ENCODE data around the gene SLC25A12. TPM values are rescaled to one million over a fixed set of nuclear protein-coding genes. Genes with fewer than 3 reads are reported as not detected.

SLC25A12 gene
- total and polyA plus RNA-seq, 9 of the 15 experiments (the other 6 are each of a cell fraction or from before 2014, with no cell fraction given): 13.5 to 36.5 (median 21.7) TPM

GRCh38 chr2:171792886-171793580 lies 101.0 kb downstream of the SLC25A12 start:
- ChIA-PET CTCF (ENCODE audit: low intra/inter-chr PET ratio) (no interaction called here), POLR2A (no interaction called here)
- FAIRE-seq: no peak
- H3K79me2 ChIP-seq (ENCODE audit: control insufficient read depth, insufficient read depth, low read length): no peaks in the 10 kb centered on the region
- H3K4me3 ChIP-seq: no peak overlapping the region
- TF ChIP-seq, protein P1, sequence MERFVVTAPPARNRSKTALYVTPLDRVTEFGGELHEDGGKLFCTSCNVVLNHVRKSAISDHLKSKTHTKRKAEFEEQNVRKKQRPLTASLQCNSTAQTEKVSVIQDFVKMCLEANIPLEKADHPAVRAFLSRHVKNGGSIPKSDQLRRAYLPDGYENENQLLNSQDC (CRISPR knock-in tag; IDR thresholded peaks at IDR 0.05): no peak
- TF ChIP-seq SMARCA4 (IDR thresholded peaks at IDR 0.05): no peak
- H3K4me2 ChIP-seq (ENCODE audit: insufficient read depth, low read length): no peak overlapping the region
- no peak for ATAC-seq
- H3K27me3 ChIP-seq (ENCODE audit: control insufficient read depth in 2 of 2, insufficient read depth in 2 of 2, low read length in 2 of 2): no peaks in the 10 kb centered on the region
- H4K20me1 ChIP-seq (replicated peaks; ENCODE audit: control insufficient read depth, insufficient read depth, low read length): no peaks in the 10 kb centered on the region
- H3K9me1 ChIP-seq (ENCODE audit: control insufficient read depth, insufficient read depth, low read length): no peaks in the 10 kb centered on the region
- H3K36me3 ChIP-seq (ENCODE audit: control insufficient read depth, insufficient read depth, low read length): peaks cover 24% of the 10 kb centered on the region; the same call in 2 of the 3 replicates
- no TSS peak for BruUV-seq (replicated peaks)
- WGBS (ENCODE audit: insufficient coverage, low coverage, missing lambda C conversion rate): 73% methylated on average over 4 of the region's 4 CpGs
- DNase-seq (ENCODE audit: extremely low read depth in 1 of 4, low spot score in 3 of 4): no peak
- in situ Hi-C loops (cut with MboI): no loop called here
- intact Hi-C loops (cut with micrococcal nuclease): loop anchor here (5.0 to 10.0 kb wide), 2 partner anchors 196 to 218 kb away; no protein-coding TSS in a partner anchor
- no peak overlapping the region for H3K9ac ChIP-seq (ENCODE audit: insufficient read depth in 1 of 2, low read depth in 2 of 2, low read length in 2 of 2)
- no peaks in the 10 kb centered on the region for H3K4me1 ChIP-seq (replicated peaks in 1 of 2; ENCODE audit: control insufficient read depth in 2 of 2, insufficient read depth in 2 of 2, low read length in 2 of 2)
- H3K9me3 ChIP-seq (replicated peaks; ENCODE audit: control insufficient read depth, insufficient read depth, low read depth, low read length): no peaks in the 10 kb centered on the region
- H3K27ac ChIP-seq (ENCODE audit: extremely low read depth, low read depth, low read length): no peak overlapping the region
- no peak overlapping the region for H2AFZ ChIP-seq (ENCODE audit: low read depth, low read length)

DNA sequence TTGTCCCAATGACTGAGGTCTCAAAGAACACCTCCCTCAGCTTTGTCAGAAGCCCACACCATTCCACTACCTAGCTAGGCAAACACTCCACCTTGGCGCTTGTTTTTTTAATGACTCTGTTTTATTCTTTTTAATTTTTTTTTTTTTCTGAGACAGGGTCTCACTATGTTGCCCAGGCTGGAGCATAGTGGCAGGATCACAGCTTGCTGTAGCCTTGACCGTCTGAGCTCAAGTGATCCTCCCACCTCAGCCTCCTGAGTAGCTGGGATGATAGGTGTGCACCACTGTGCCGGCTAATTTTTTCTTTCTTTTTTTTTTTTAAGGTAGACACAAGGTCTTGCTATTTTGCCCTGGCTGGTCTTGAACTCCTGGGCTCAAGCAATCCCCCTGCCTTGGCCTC lies 101.9 kb downstream of the SLC25A12 start:
- Histone ChIP-seq H3K36me3 (ENCODE audit: control insufficient read depth, insufficient read depth, low read length) (peaks cover 31% of the 10 kb centered on the region; the same call in 2 of the 3 replicates), H3K79me2 (ENCODE audit: control insufficient read depth, insufficient read depth, low read length) (no peaks in the 10 kb centered on the region), H3K27ac (ENCODE audit: extremely low read depth, low read depth, low read length) (no peak overlapping the region), H3K4me2 (ENCODE audit: insufficient read depth, low read length) (no peak overlapping the region), H3K27me3 (ENCODE audit: control insufficient read depth in 2 of 2, insufficient read depth in 2 of 2, low read length in 2 of 2) (no peaks in the 10 kb centered on the region), H3K9me1 (ENCODE audit: control insufficient read depth, insufficient read depth, low read length) (no peaks in the 10 kb centered on the region), H3K4me3 (no peak overlapping the region), H3K9ac (ENCODE audit: insufficient read depth in 1 of 2, low read depth in 2 of 2, low read length in 2 of 2) (no peak overlapping the region), H4K20me1 (replicated peaks; ENCODE audit: control insufficient read depth, insufficient read depth, low read length) (no peaks in the 10 kb centered on the region), H2AFZ (ENCODE audit: low read depth, low read length) (no peak overlapping the region), H3K4me1 (replicated peaks in 1 of 2; ENCODE audit: control insufficient read depth in 2 of 2, insufficient read depth in 2 of 2, low read length in 2 of 2) (no peaks in the 10 kb centered on the region), H3K9me3 (replicated peaks; ENCODE audit: control insufficient read depth, insufficient read depth, low read depth, low read length) (no peaks in the 10 kb centered on the region)
- in situ Hi-C loops (cut with MboI): no loop called here
- ATAC-seq (no peak), DNase-seq (ENCODE audit: extremely low read depth in 1 of 4, low spot score in 3 of 4) (no peak), FAIRE-seq (no peak)
- WGBS (ENCODE audit: insufficient coverage, low coverage, missing lambda C conversion rate): 90% methylated on average over 3 of the region's 3 CpGs
- intact Hi-C loops (cut with micrococcal nuclease): loop anchor here (5.0 to 10.0 kb wide), 2 partner anchors 195 to 217 kb away; no protein-coding TSS in a partner anchor
- ChIA-PET POLR2A (interaction anchor here (0.5 to 0.8 kb wide), 3 partner anchors 12 to 314 kb away, joined by 3 read pairs; no protein-coding TSS in a partner anchor), CTCF (ENCODE audit: low intra/inter-chr PET ratio) (no interaction called here)
- TF ChIP-seq RBFOX2 (IDR thresholded peaks at IDR 0.05; ENCODE audit: low read depth, low read length): no peak
- TF ChIP-seq ZNF121 (CRISPR knock-in tag; conservative IDR thresholded peaks at IDR 0.05): peak; percentile 55
- no TSS peak for BruUV-seq (replicated peaks)

Measured in K562 (cell line).